H9 (cell line): Measurements from ENCODE around the gene SPATA18. TPM values are rescaled to one million over a fixed set of nuclear protein-coding genes. Genes with fewer than 3 reads are reported as not detected.

Experiments used
- DNase-seq: peaks from one replicate; pipeline ENCODE4 v3.0.0-alpha.2; 2017
- H2AFZ ChIP-seq: one replicate; pipeline ENCODE4 v1.6.1; 2013; ENCODE audit warnings: mild to moderate bottlenecking, low read length, control low read depth, moderate library complexity
- H2AK5ac ChIP-seq: 2 replicates; pipeline ENCODE4 v1.6.1; 2013; ENCODE audit warnings: low read length, control low read depth, mixed read lengths; ENCODE audit not compliant: insufficient read length
- H2BK120ac ChIP-seq: one replicate; pipeline ENCODE4 v1.6.1; 2013; ENCODE audit warnings: low read depth, mild to moderate bottlenecking, low read length, control low read depth, inconsistent platforms; ENCODE audit not compliant: poor library complexity, severe bottlenecking
- H2BK12ac ChIP-seq: 2 replicates; pipeline ENCODE4 v1.6.1; 2013; ENCODE audit warnings: low read length, control low read depth, mixed read lengths, low read depth; ENCODE audit not compliant: insufficient read length
- H2BK15ac ChIP-seq: 2 replicates; pipeline ENCODE4 v1.6.1; 2013; ENCODE audit warnings: low read depth, low read length, control low read depth
- H2BK20ac ChIP-seq: one replicate; pipeline ENCODE4 v1.6.1; 2013; ENCODE audit warnings: low read depth, mild to moderate bottlenecking, low read length, control low read depth, inconsistent platforms; ENCODE audit not compliant: poor library complexity, severe bottlenecking
- H2BK5ac ChIP-seq: 2 replicates; pipeline ENCODE4 v1.6.1; 2013; ENCODE audit warnings: low read length, control low read depth, mixed read lengths; ENCODE audit not compliant: insufficient read length
- H3K14ac ChIP-seq: 2 replicates; pipeline ENCODE4 v1.6.1; 2013; ENCODE audit warnings: low read length, control low read depth; ENCODE audit not compliant: insufficient read depth
- H3K18ac ChIP-seq: 2 replicates; pipeline ENCODE4 v1.6.1; 2013; ENCODE audit warnings: low read depth, mild to moderate bottlenecking, mixed read lengths, low read length, control low read depth; ENCODE audit not compliant: insufficient read length
- H3K23ac ChIP-seq: 2 replicates; pipeline ENCODE4 v1.6.1; 2013; ENCODE audit warnings: low read length, control low read depth, mixed read lengths, low read depth; ENCODE audit not compliant: insufficient read length
- H3K23me2 ChIP-seq: 2 replicates; pipeline ENCODE4 v1.6.1; 2013; ENCODE audit warnings: low read depth, mild to moderate bottlenecking, mixed read lengths, low read length, control low read depth; ENCODE audit not compliant: insufficient read length, poor library complexity, severe bottlenecking
- H3K27ac ChIP-seq: 2 replicates; pipeline ENCODE4 v1.5.1; 2013; ENCODE audit warnings: low read length, control low read depth, mixed read lengths, low read depth; ENCODE audit not compliant: insufficient read length
- H3K27me3 ChIP-seq: 2 replicates; pipeline ENCODE4 v1.6.1; 2013; ENCODE audit warnings: low read length, control low read depth, inconsistent platforms; ENCODE audit not compliant: insufficient read depth
- H3K4ac ChIP-seq: 2 replicates; pipeline ENCODE4 v1.6.1; 2013; ENCODE audit warnings: low read depth, mild to moderate bottlenecking, control low read depth, inconsistent platforms, low read length, moderate library complexity
- H3K4me1 ChIP-seq: 2 replicates; pipeline ENCODE4 v1.6.1; 2013; ENCODE audit warnings: low read length, control low read depth, inconsistent platforms; ENCODE audit not compliant: insufficient read depth
- H3K4me2 ChIP-seq: 2 replicates; pipeline ENCODE4 v1.6.1; 2013; ENCODE audit warnings: low read length, control low read depth, mixed read lengths; ENCODE audit not compliant: insufficient read length, insufficient read depth
- H3K56ac ChIP-seq: 2 replicates; pipeline ENCODE4 v1.6.1; 2013; ENCODE audit warnings: low read depth, mild to moderate bottlenecking, mixed read lengths, low read length, control low read depth; ENCODE audit not compliant: insufficient read length
- H3K79me1 ChIP-seq: 2 replicates; pipeline ENCODE4 v1.6.1; 2013; ENCODE audit warnings: low read depth, mild to moderate bottlenecking, moderate library complexity, low read length, control low read depth, inconsistent platforms; ENCODE audit not compliant: insufficient read depth, poor library complexity, severe bottlenecking
- H3K79me2 ChIP-seq: 2 replicates; pipeline ENCODE4 v1.6.1; 2013; ENCODE audit warnings: low read length, control low read depth, inconsistent platforms; ENCODE audit not compliant: insufficient read depth
- H3K9ac ChIP-seq: 2 replicates; pipeline ENCODE4 v1.6.1; 2013; ENCODE audit warnings: low read length, control low read depth, mixed read lengths; ENCODE audit not compliant: insufficient read length; ENCODE audit errors: extremely low read depth
- H3K9me3 ChIP-seq: one replicate; pipeline ENCODE4 v1.6.1; 2013; ENCODE audit warnings: low read depth, low read length, inconsistent platforms; ENCODE audit not compliant: control insufficient read depth
- H3T11ph ChIP-seq: one replicate; pipeline ENCODE4 v1.6.1; 2013; ENCODE audit warnings: mild to moderate bottlenecking, low read length, control low read depth, inconsistent platforms
- H4K20me1 ChIP-seq: one replicate; pipeline ENCODE4 v1.6.1; 2013; ENCODE audit not compliant: control insufficient read depth, insufficient read length, insufficient read depth
- H4K5ac ChIP-seq: 2 replicates; pipeline ENCODE4 v1.6.1; 2013; ENCODE audit warnings: low read depth, mild to moderate bottlenecking, mixed read lengths, low read length, control low read depth; ENCODE audit not compliant: insufficient read length
- H4K8ac ChIP-seq: replicated peaks from 2 replicates; pipeline ENCODE4 v1.6.1; 2013; ENCODE audit warnings: low read length, control low read depth, mixed read lengths, low read depth; ENCODE audit not compliant: insufficient read length
- H4K91ac ChIP-seq: 2 replicates; pipeline ENCODE4 v1.6.1; 2013; ENCODE audit warnings: low read depth, mild to moderate bottlenecking, moderate library complexity, mixed read lengths, low read length, control low read depth; ENCODE audit not compliant: insufficient read length
- H3K27ac Mint-ChIP-seq, 3 experiments: 2 replicates in 2 of 3; 3 replicates in 1 of 3; pipeline ENCODE4 v1.8.0; 2020 to 2021; ENCODE audit warnings: mixed read lengths in 3 of 3, mild to moderate bottlenecking in 1 of 3, moderate library complexity in 1 of 3
- H3K27me3 Mint-ChIP-seq: 2 replicates; pipeline ENCODE4 v1.8.0; 2021; ENCODE audit warnings: low read depth, mild to moderate bottlenecking, moderate library complexity, mixed read lengths
- H3K36me3 Mint-ChIP-seq, 3 experiments: 2 replicates in 2 of 3; 3 replicates in 1 of 3; pipeline ENCODE4 v1.8.0; 2020 to 2021; ENCODE audit warnings: low read depth in 3 of 3, mixed read lengths in 3 of 3; ENCODE audit not compliant: insufficient read depth in 1 of 3
- H3K4me1 Mint-ChIP-seq, 2 experiments: 2 replicates each; pipeline ENCODE4 v1.8.0; 2020; ENCODE audit warnings: mixed read lengths in 2 of 2
- H3K4me3 Mint-ChIP-seq, 2 experiments: 2 replicates in 1 of 2; 3 replicates in 1 of 2; pipeline ENCODE4 v1.8.0; 2020 to 2021; ENCODE audit warnings: mild to moderate bottlenecking in 2 of 2, mixed read lengths in 2 of 2, moderate library complexity in 1 of 2
- H3K9me3 Mint-ChIP-seq, 2 experiments: 2 replicates in 1 of 2; 3 replicates in 1 of 2; pipeline ENCODE4 v1.8.0; 2020; ENCODE audit warnings: mild to moderate bottlenecking in 2 of 2, mixed read lengths in 2 of 2, moderate library complexity in 1 of 2
- WGBS: extraction: QIAGEN DNeasy Blood & Tissue Kit; methylation state at CpG from one replicate; pipeline ENCODE4 v1.1.7; 2013; ENCODE audit warnings: missing lambda C conversion rate, low lambda C conversion rate, mixed read lengths; ENCODE audit not compliant: insufficient read length; ENCODE audit errors: extremely low coverage; 5-methylcytosine and 5-hydroxymethylcytosine counted together
- total RNA-seq: library from RNA; stranded (reverse); gene quantifications from 2 replicates; pipeline ENCODE4 v1.2.1, GENCODE V29; 2021
- TF ChIP-seq, protein P1 (sequence below): fragments of 200-600 bp; sonication (generic); conservative IDR thresholded peaks from 3 replicates; pipeline ENCODE4 v1.8.0; 2021; ENCODE audit warnings: antibody characterized with exemption, mild to moderate bottlenecking

The SPATA18 gene
- total RNA-seq, 1 experiment from 2014 or later: 3.9 TPM

GRCh38 chr4:52079659-52080058 lies 28.6 kb downstream of the SPATA18 start:
- no peak overlapping the region for H2BK5ac ChIP-seq

More at GRCh38 chr4:52079659-52080058, 28.6 kb downstream of the SPATA18 start:
- H3K23me2 ChIP-seq: no peaks in the 10 kb centered on the region
- no peak overlapping the region for H3K56ac ChIP-seq
- Mint-ChIP-seq H3K36me3 (no peaks in the 10 kb centered on the region), H3K4me1 (peaks cover 2 to 5% of the 10 kb centered on the region in 2 experiments), H3K4me3 (no peak overlapping the region), H3K27ac (no peak overlapping the region), H3K9me3 (no peaks in the 10 kb centered on the region), H3K27me3 (peaks cover 27% of the 10 kb centered on the region)
- H4K8ac ChIP-seq: no peak overlapping the region
- H3K18ac ChIP-seq: no peak overlapping the region
- H2BK120ac ChIP-seq: no peak overlapping the region
- H2BK12ac ChIP-seq: no peak overlapping the region
- no peaks in the 10 kb centered on the region for H3K79me2 ChIP-seq
- no peak overlapping the region for H3K4me2 ChIP-seq
- no peak overlapping the region for H3K27ac ChIP-seq
- TF ChIP-seq, protein P1, sequence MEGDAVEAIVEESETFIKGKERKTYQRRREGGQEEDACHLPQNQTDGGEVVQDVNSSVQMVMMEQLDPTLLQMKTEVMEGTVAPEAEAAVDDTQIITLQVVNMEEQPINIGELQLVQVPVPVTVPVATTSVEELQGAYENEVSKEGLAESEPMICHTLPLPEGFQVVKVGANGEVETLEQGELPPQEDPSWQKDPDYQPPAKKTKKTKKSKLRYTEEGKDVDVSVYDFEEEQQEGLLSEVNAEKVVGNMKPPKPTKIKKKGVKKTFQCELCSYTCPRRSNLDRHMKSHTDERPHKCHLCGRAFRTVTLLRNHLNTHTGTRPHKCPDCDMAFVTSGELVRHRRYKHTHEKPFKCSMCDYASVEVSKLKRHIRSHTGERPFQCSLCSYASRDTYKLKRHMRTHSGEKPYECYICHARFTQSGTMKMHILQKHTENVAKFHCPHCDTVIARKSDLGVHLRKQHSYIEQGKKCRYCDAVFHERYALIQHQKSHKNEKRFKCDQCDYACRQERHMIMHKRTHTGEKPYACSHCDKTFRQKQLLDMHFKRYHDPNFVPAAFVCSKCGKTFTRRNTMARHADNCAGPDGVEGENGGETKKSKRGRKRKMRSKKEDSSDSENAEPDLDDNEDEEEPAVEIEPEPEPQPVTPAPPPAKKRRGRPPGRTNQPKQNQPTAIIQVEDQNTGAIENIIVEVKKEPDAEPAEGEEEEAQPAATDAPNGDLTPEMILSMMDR: no peak
- no peak overlapping the region for H4K91ac ChIP-seq
- no peaks in the 10 kb centered on the region for H3K4me1 ChIP-seq
- no peaks in the 10 kb centered on the region for H3K79me1 ChIP-seq
- H2AFZ ChIP-seq: no peak overlapping the region
- no peak overlapping the region for H4K5ac ChIP-seq
- H4K20me1 ChIP-seq: no peaks in the 10 kb centered on the region
- no peak overlapping the region for H3K23ac ChIP-seq
- no peak overlapping the region for H3T11ph ChIP-seq
- H2AK5ac ChIP-seq: no peak overlapping the region
- DNase-seq: no peak
- H3K4ac ChIP-seq: no peak overlapping the region
- no CpG with 5 or more reads among the region's 2 CpGs for WGBS
- no peaks in the 10 kb centered on the region for H3K27me3 ChIP-seq
- no peaks in the 10 kb centered on the region for H3K9me3 ChIP-seq
- H2BK20ac ChIP-seq: no peak overlapping the region
- H3K9ac ChIP-seq: no peak overlapping the region
- H2BK15ac ChIP-seq: no peak overlapping the region
- no peak overlapping the region for H3K14ac ChIP-seq
